ENCODE data around the gene SIGLEC12. TPM values are rescaled to one million over a fixed set of nuclear protein-coding genes. Genes with fewer than 3 reads are reported as not detected.

Gene SIGLEC12
- total and polyA plus RNA-seq, 2 of the 13 experiments (the other 11 are each of a cell fraction or from before 2014, with no cell fraction given), result not detected

DNA sequence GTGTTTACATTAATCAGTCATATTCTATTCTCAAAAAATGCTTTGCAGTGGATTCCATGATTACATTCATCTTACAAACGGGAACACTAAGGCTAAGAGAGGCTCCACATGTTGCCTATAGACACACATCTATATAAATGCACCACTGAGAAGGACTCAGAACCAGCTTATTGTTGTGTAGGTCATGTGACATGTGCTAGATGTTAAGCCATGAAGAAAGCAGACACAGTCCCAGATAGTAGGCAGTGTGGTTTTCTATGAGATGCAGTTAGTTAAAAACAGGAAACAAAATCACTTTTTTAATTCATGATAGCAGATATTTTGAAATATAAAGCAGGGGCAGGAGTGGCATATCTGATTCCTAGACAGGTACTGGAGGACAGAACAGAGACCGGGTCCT lies 19.1 kb upstream of the SIGLEC12 start:
- no peak overlapping the region for H3K4me3 ChIP-seq (replicated peaks in 1 of 3; ENCODE audit: insufficient read depth in 1 of 3, low read depth in 2 of 3, low read length in 3 of 3)
- no peaks in the 10 kb centered on the region for H3K27me3 ChIP-seq (ENCODE audit: control insufficient read depth in 1 of 2, insufficient read depth in 2 of 2, low read length in 2 of 2)
- in situ Hi-C loops (cut with HindIII; ENCODE audit: extremely low pct_ligation_motif_present, low pct_unique_long_range_greater_than_20kb), result no loop called here
- H4K20me1 ChIP-seq (ENCODE audit: insufficient read depth, low read length), result no peaks in the 10 kb centered on the region
- no peak for ATAC-seq
- H2AFZ ChIP-seq (ENCODE audit: low read length), result no peak overlapping the region
- no peak overlapping the region for H3K9ac ChIP-seq (ENCODE audit: insufficient read depth, low read depth, low read length)
- no peaks in the 10 kb centered on the region for H3K36me3 ChIP-seq (replicated peaks in 1 of 2; ENCODE audit: control insufficient read depth in 1 of 2, insufficient read depth in 2 of 2, low read length in 2 of 2)
- DNase-seq (ENCODE audit: low spot score), result no peak
- no peak for TF ChIP-seq ZNF282 (IDR thresholded peaks at IDR 0.05; ENCODE audit: partially characterized antibody)
- TF ChIP-seq ZNF138 (CRISPR knock-in tag; IDR thresholded peaks at IDR 0.05; ENCODE audit: low read depth), result no peak
- TF ChIP-seq KDM1A (CRISPR knock-in tag; IDR thresholded peaks at IDR 0.05), result no peak
- no peak for TF ChIP-seq PHB2 (IDR thresholded peaks at IDR 0.05; ENCODE audit: partially characterized antibody)
- TF ChIP-seq ZNF619 (CRISPR knock-in tag; IDR thresholded peaks at IDR 0.05), result no peak
- no peak for TF ChIP-seq ZNF850 (CRISPR knock-in tag; conservative IDR thresholded peaks at IDR 0.05)
- no peak for TF ChIP-seq ZNF10 (CRISPR knock-in tag; IDR thresholded peaks at IDR 0.05; ENCODE audit: borderline replicate concordance, low read depth)
- TF ChIP-seq RAD51 (IDR thresholded peaks at IDR 0.05; ENCODE audit: borderline replicate concordance), result no peak
- TF ChIP-seq ZBTB38 (CRISPR knock-in tag; IDR thresholded peaks at IDR 0.05), result no peak
- TF ChIP-seq, protein P1, sequence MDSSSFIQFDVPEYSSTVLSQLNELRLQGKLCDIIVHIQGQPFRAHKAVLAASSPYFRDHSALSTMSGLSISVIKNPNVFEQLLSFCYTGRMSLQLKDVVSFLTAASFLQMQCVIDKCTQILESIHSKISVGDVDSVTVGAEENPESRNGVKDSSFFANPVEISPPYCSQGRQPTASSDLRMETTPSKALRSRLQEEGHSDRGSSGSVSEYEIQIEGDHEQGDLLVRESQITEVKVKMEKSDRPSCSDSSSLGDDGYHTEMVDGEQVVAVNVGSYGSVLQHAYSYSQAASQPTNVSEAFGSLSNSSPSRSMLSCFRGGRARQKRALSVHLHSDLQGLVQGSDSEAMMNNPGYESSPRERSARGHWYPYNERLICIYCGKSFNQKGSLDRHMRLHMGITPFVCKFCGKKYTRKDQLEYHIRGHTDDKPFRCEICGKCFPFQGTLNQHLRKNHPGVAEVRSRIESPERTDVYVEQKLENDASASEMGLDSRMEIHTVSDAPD (CRISPR knock-in tag; IDR thresholded peaks at IDR 0.05), result no peak
- H3K27ac ChIP-seq (ENCODE audit: extremely low read length, insufficient read depth, low read length), result no peak overlapping the region
- no peak for FAIRE-seq
- CTCF ChIA-PET (ENCODE audit: low intra/inter-chr PET ratio, low total read pairs), result no interaction called here
- H3K9me3 ChIP-seq (ENCODE audit: low read length), result no peaks in the 10 kb centered on the region
- no peak overlapping the region for H3K4me2 ChIP-seq (ENCODE audit: low read depth, low read length)
- no peaks in the 10 kb centered on the region for H3K79me2 ChIP-seq (ENCODE audit: insufficient read depth, low read length)
- 2% methylated on average over 2 of the region's 2 CpGs for WGBS (ENCODE audit: low lambda C conversion rate)
- no peaks in the 10 kb centered on the region for H3K4me1 ChIP-seq (ENCODE audit: insufficient read depth, low read length)
- intact Hi-C loops (cut with micrococcal nuclease; ENCODE audit: unreplicated experiment), result loop anchor here (2.0 kb wide), 1 partner anchor 40 kb away; no protein-coding TSS in a partner anchor
- BruUV-seq (replicated peaks), result no TSS peak
- POLR2A ChIA-PET, result no interaction called here

Measured in HepG2 (cell line).